HepG2 (cell line): ENCODE results near the gene CDH13. TPM values are rescaled to one million over a fixed set of nuclear protein-coding genes. Genes with fewer than 3 reads are reported as not detected.

Experiments
- ATAC-seq: fragments of 200-7000 bp; cut with Tn5 transposase; 3 replicates; pipeline ENCODE4 v1.9.1; 2020; ENCODE audit warnings: mild to moderate bottlenecking, moderate library complexity
- BruUV-seq: library from RNA; stranded (reverse); fragments of 400-500 nt; replicated peaks from 2 replicates; lab custom pipeline; 2021; lab: Mats Ljungman, UMichigan
- CTCF ChIA-PET: fragments of 300-600 bp; formaldehyde crosslinking; extraction: SDS; loops from one replicate; lab custom pipeline; 2021; ENCODE audit warnings: low total read pairs, inconsistent platforms, low intra/inter-chr PET ratio; lab: Yijun Ruan, JAX
- POLR2A ChIA-PET: fragments of 350-600 bp; sonication (Branson Sonifier 250); formaldehyde crosslinking; loops from one replicate; lab custom pipeline; 2020; ENCODE audit warnings: antibody characterized with exemption, inconsistent platforms; lab: Yijun Ruan, JAX
- DNase-seq: peaks from one replicate; pipeline ENCODE4 v3.0.0-alpha.2; 2015; ENCODE audit warnings: low spot score
- FAIRE-seq: peaks from 3 replicates; lab custom pipeline; 2011; peaks lifted over from hg19 to GRCh38; lab: Jason Lieb, UNC
- H2AFZ ChIP-seq: one replicate; pipeline ENCODE4 v1.6.1; 2011; ENCODE audit warnings: low read length, inconsistent platforms
- H3K27ac ChIP-seq: fragments of 300-600 bp; 3 replicates; pipeline ENCODE4 v1.8.0; 2011; ENCODE audit warnings: mixed run types, mild to moderate bottlenecking, mixed read lengths, low read length, inconsistent platforms; ENCODE audit not compliant: insufficient read depth; ENCODE audit errors: extremely low read length
- H3K27me3 ChIP-seq, 2 experiments: fragments of 200-600 bp in 1 of 2; 2 replicates in 1 of 2; 3 replicates in 1 of 2; pipeline versions ENCODE4 v1.6.0 to v1.8.0; 2011; ENCODE audit warnings: low read length in 2 of 2, mild to moderate bottlenecking in 2 of 2, moderate library complexity in 2 of 2, inconsistent platforms in 1 of 2; ENCODE audit not compliant: insufficient read depth in 2 of 2, control insufficient read depth in 1 of 2
- H3K36me3 ChIP-seq, 2 experiments: fragments of 200-600 bp in 1 of 2; replicated peaks in 1 of 2; 2 replicates in 1 of 2; 3 replicates in 1 of 2; pipeline versions ENCODE4 v1.5.1 to v1.8.0; 2011; ENCODE audit warnings: low read length in 2 of 2, inconsistent platforms in 1 of 2; ENCODE audit not compliant: insufficient read depth in 2 of 2, control insufficient read depth in 1 of 2
- H3K4me1 ChIP-seq: 2 replicates; pipeline ENCODE4 v1.5.1; 2012; ENCODE audit warnings: low read length, inconsistent platforms; ENCODE audit not compliant: insufficient read depth
- H3K4me2 ChIP-seq: 2 replicates; pipeline ENCODE4 v1.6.0; 2011; ENCODE audit warnings: low read depth, low read length, inconsistent platforms
- H3K4me3 ChIP-seq, 3 experiments: fragments of 200-600 bp in 1 of 3; sonication (generic), shearing (Covaris generic) in 1 of 3; replicated peaks in 1 of 3; 2 replicates each; pipeline ENCODE4 v1.5.1; 2011 to 2016; ENCODE audit warnings: low read length in 3 of 3, inconsistent platforms in 2 of 3, low read depth in 2 of 3, mild to moderate bottlenecking in 2 of 3, control low read depth in 1 of 3, mixed read lengths in 1 of 3; ENCODE audit not compliant: insufficient read depth in 1 of 3
- H3K79me2 ChIP-seq: one replicate; pipeline ENCODE4 v1.6.1; 2011; ENCODE audit warnings: low read length, inconsistent platforms; ENCODE audit not compliant: insufficient read depth
- H3K9ac ChIP-seq: 2 replicates; pipeline ENCODE4 v1.6.0; 2011; ENCODE audit warnings: mild to moderate bottlenecking, low read depth, low read length, inconsistent platforms; ENCODE audit not compliant: insufficient read depth
- H3K9me3 ChIP-seq: 2 replicates; pipeline ENCODE4 v1.5.1; 2012; ENCODE audit warnings: mild to moderate bottlenecking, low read length
- H4K20me1 ChIP-seq: 2 replicates; pipeline ENCODE4 v1.6.0; 2011; ENCODE audit warnings: inconsistent platforms, mild to moderate bottlenecking, low read length, moderate library complexity; ENCODE audit not compliant: insufficient read depth
- CREM ChIP-seq, 2 experiments: sonication (generic) in 1 of 2; formaldehyde crosslinking in 1 of 2; IDR thresholded peaks; 2 replicates each; pipeline versions ENCODE4 v1.4.0 to v1.6.1; 2016 to 2020; ENCODE audit warnings: antibody characterized with exemption in 1 of 2, mild to moderate bottlenecking in 1 of 2, missing genetic modification reagents in 1 of 2
- HHEX ChIP-seq: IDR thresholded peaks from 2 replicates; pipeline ENCODE4 v1.6.1; 2016; ENCODE audit warnings: control low read depth
- HNF4G ChIP-seq, 2 experiments: sonication (generic) in 1 of 2; formaldehyde crosslinking in 1 of 2; IDR thresholded peaks; 2 replicates each; pipeline versions ENCODE4 v1.4.0 to v1.6.1; 2011 to 2020; ENCODE audit warnings: borderline replicate concordance in 2 of 2, low read depth in 2 of 2, mild to moderate bottlenecking in 2 of 2, low read length in 1 of 2, missing genetic modification reagents in 1 of 2, moderate library complexity in 1 of 2
- HNRNPK ChIP-seq: fragments of 200-400 bp; formaldehyde crosslinking; IDR thresholded peaks from 2 replicates; pipeline ENCODE4 v1.6.1; 2018; ENCODE audit warnings: low read length, low read depth, moderate library complexity, mild to moderate bottlenecking; ENCODE audit not compliant: poor library complexity, severe bottlenecking
- KMT2A ChIP-seq: sonication (generic); formaldehyde crosslinking; IDR thresholded peaks from 2 replicates; pipeline ENCODE4 v1.4.0; 2020; ENCODE audit warnings: missing genetic modification reagents
- MBNL3 ChIP-seq: fragments of 250-450 bp; sonication (Bioruptor Pico); conservative IDR thresholded peaks from 2 replicates; pipeline ENCODE4 v1.8.0; 2022; ENCODE audit warnings: mild to moderate bottlenecking, inconsistent platforms
- MTERF4 ChIP-seq: sonication (generic); formaldehyde crosslinking; IDR thresholded peaks from 2 replicates; pipeline ENCODE4 v1.8.0; 2023; ENCODE audit warnings: mild to moderate bottlenecking, missing genetic modification reagents
- POLR2A ChIP-seq, 2 experiments: IDR thresholded peaks; 2 replicates each; pipeline ENCODE4 v1.6.1; 2011; ENCODE audit warnings: low read depth in 2 of 2, low read length in 2 of 2, mild to moderate bottlenecking in 1 of 2, moderate library complexity in 1 of 2; ENCODE audit not compliant: insufficient read depth in 1 of 2
- RARA ChIP-seq: IDR thresholded peaks from 2 replicates; pipeline ENCODE4 v1.6.1; 2016; ENCODE audit warnings: missing genetic modification reagents, missing compliant biosample characterization
- RFX3 ChIP-seq: IDR thresholded peaks from 2 replicates; pipeline ENCODE4 v1.6.1; 2016; ENCODE audit warnings: missing biosample characterization, missing genetic modification reagents
- SRSF4 ChIP-seq: fragments of 200-400 bp; formaldehyde crosslinking; IDR thresholded peaks from one replicate; pipeline ENCODE4 v1.6.1; 2018; ENCODE audit warnings: mild to moderate bottlenecking, low read depth, low read length, moderate library complexity; ENCODE audit not compliant: poor library complexity, severe bottlenecking
- ZBTB34 ChIP-seq: sonication (generic); formaldehyde crosslinking; IDR thresholded peaks from 2 replicates; pipeline ENCODE4 v1.8.0; 2022; ENCODE audit warnings: mild to moderate bottlenecking, missing genetic modification reagents
- ZNF337 ChIP-seq: sonication (generic); formaldehyde crosslinking; IDR thresholded peaks from 2 replicates; pipeline ENCODE4 v1.5.1; 2020; ENCODE audit warnings: missing genetic modification reagents, low read depth, mild to moderate bottlenecking, borderline replicate concordance
- ZNF550 ChIP-seq: sonication (generic); formaldehyde crosslinking; IDR thresholded peaks from 2 replicates; pipeline ENCODE4 v1.4.0; 2020; ENCODE audit warnings: mild to moderate bottlenecking, missing genetic modification reagents, borderline replicate concordance
- ZNF629 ChIP-seq: sonication (generic); formaldehyde crosslinking; conservative IDR thresholded peaks from 2 replicates; pipeline ENCODE4 v1.5.0; 2020; ENCODE audit warnings: missing genetic modification reagents
- ZNF7 ChIP-seq: IDR thresholded peaks from 2 replicates; pipeline ENCODE4 v1.6.1; 2016; ENCODE audit warnings: missing biosample characterization, missing genetic modification reagents
- WGBS: methylation state at CpG from one replicate; pipeline ENCODE4 v1.1.6; 2017; ENCODE audit warnings: low lambda C conversion rate; 5-methylcytosine and 5-hydroxymethylcytosine counted together
- in situ Hi-C: cut with HindIII; loops from 2 replicates; pipeline ENCODE4 v1.10.0; 2017; ENCODE audit warnings: low pct_unique_long_range_greater_than_20kb; ENCODE audit not compliant: extremely low pct_ligation_motif_present
- intact Hi-C: fragments of 100-400 bp; cut with micrococcal nuclease; formaldehyde crosslinking; loops from one replicate; pipeline ENCODE4 v1.10.0; 2022; ENCODE audit not compliant: unreplicated experiment
- polyA plus RNA-seq, 8 experiments: library from polyadenylated mRNA; depleted of rRNA in 3 of 8; stranded (reverse) in 7 of 8; unstranded in 1 of 8; fragments of >200 nt; fragmentation: Illumina TruSeq in 4 of 8; extraction: Trizol in 4 of 8; gene quantifications; 2 replicates each; pipeline versions ENCODE4 v1.2.1 to v1.2.3, GENCODE V29; 2011 to 2016; ENCODE audit warnings: low read depth in 4 of 8, missing spikeins in 1 of 8, mixed read lengths in 1 of 8; ENCODE audit not compliant: insufficient read depth in 1 of 8
- total RNA-seq, 5 experiments: library from RNA; depleted of rRNA; stranded (reverse); fragments of >200 nt; fragmentation: Illumina TruSeq; extraction: Trizol; gene quantifications; 2 replicates each; pipeline ENCODE4 v1.2.3, GENCODE V29; 2016; ENCODE audit warnings: low read depth in 1 of 5
- TF ChIP-seq, protein P1 (sequence below): IDR thresholded peaks from 2 replicates; pipeline ENCODE4 v1.6.1; 2016; ENCODE audit warnings: missing compliant biosample characterization, missing genetic modification reagents, borderline replicate concordance
- TF ChIP-seq, protein P2 (sequence below): sonication (generic); formaldehyde crosslinking; IDR thresholded peaks from 2 replicates; pipeline ENCODE4 v1.8.1; 2022; ENCODE audit warnings: mild to moderate bottlenecking, missing genetic modification reagents

Gene CDH13
- total and polyA plus RNA-seq, 2 of the 13 experiments (the other 11 are each of a cell fraction or from before 2014, with no cell fraction given): not detected

GRCh38 chr16:83023011-83023410 lies 396.2 kb downstream of the CDH13 start (continued):
- TF ChIP-seq MTERF4 (CRISPR knock-in tag) (no peak), ZNF337 (CRISPR knock-in tag) (no peak)

DNA sequence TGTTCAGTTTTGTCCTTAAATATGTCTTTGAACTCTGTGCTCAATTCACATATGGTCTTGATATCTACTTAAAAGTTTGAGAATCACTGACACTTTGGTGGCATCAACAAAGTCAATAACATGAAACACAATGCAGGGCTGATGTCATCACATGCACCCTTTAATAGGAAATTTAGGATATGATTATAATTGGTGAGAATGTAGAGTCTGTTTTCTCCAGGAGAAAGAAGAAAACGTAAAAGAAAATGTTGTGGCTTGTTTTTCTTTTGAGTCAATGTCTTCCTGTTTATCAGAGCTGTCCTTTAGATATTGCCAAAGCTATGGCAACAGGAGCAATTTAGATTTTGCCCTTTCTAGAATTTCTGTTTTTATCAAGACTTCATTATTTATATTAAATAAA lies 396.9 kb downstream of the CDH13 start:
- H3K27ac ChIP-seq: no peak overlapping the region
- H3K9ac ChIP-seq: no peak overlapping the region
- no TSS peak for BruUV-seq
- H3K36me3 ChIP-seq: no peaks in the 10 kb centered on the region
- no peak for FAIRE-seq
- CTCF ChIA-PET: no interaction called here
- no peak overlapping the region for H3K4me3 ChIP-seq
- WGBS: 3% methylated on average over 1 of the region's 1 CpG
- H3K79me2 ChIP-seq: no peaks in the 10 kb centered on the region
- no peaks in the 10 kb centered on the region for H4K20me1 ChIP-seq
- H3K27me3 ChIP-seq: no peaks in the 10 kb centered on the region
- POLR2A ChIA-PET: no interaction called here
- no peaks in the 10 kb centered on the region for H3K4me1 ChIP-seq
- TF ChIP-seq SRSF4: no peak
- TF ChIP-seq KMT2A (CRISPR knock-in tag): no peak
- TF ChIP-seq RARA (CRISPR knock-in tag): no peak
- TF ChIP-seq ZBTB34 (CRISPR knock-in tag): no peak
- no peak for TF ChIP-seq HHEX (CRISPR knock-in tag)
- TF ChIP-seq RFX3 (CRISPR knock-in tag): no peak
- TF ChIP-seq MBNL3: no peak
- no peak for TF ChIP-seq HNRNPK
- TF ChIP-seq, protein P1, sequence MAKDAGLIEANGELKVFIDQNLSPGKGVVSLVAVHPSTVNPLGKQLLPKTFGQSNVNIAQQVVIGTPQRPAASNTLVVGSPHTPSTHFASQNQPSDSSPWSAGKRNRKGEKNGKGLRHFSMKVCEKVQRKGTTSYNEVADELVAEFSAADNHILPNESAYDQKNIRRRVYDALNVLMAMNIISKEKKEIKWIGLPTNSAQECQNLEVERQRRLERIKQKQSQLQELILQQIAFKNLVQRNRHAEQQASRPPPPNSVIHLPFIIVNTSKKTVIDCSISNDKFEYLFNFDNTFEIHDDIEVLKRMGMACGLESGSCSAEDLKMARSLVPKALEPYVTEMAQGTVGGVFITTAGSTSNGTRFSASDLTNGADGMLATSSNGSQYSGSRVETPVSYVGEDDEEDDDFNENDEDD (CRISPR knock-in tag): no peak
- TF ChIP-seq ZNF629 (CRISPR knock-in tag): no peak
- TF ChIP-seq POLR2A (IDR thresholded peaks at IDR 0.05; ENCODE audit: insufficient read depth in 1 of 2, low read depth in 2 of 2, low read length in 2 of 2): no peak
- TF ChIP-seq, protein P2, sequence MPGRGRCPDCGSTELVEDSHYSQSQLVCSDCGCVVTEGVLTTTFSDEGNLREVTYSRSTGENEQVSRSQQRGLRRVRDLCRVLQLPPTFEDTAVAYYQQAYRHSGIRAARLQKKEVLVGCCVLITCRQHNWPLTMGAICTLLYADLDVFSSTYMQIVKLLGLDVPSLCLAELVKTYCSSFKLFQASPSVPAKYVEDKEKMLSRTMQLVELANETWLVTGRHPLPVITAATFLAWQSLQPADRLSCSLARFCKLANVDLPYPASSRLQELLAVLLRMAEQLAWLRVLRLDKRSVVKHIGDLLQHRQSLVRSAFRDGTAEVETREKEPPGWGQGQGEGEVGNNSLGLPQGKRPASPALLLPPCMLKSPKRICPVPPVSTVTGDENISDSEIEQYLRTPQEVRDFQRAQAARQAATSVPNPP (CRISPR knock-in tag): no peak
- no peak for TF ChIP-seq ZNF7 (CRISPR knock-in tag)
- TF ChIP-seq HNF4G (IDR thresholded peaks at IDR 0.05; ENCODE audit: borderline replicate concordance, low read depth, low read length): no peak
- no peak for TF ChIP-seq HNF4G (CRISPR knock-in tag; IDR thresholded peaks at IDR 0.05; ENCODE audit: borderline replicate concordance, low read depth)
- no peak for TF ChIP-seq ZNF550 (CRISPR knock-in tag)
- no peak for TF ChIP-seq CREM (IDR thresholded peaks at IDR 0.05)
- no peak for TF ChIP-seq CREM (CRISPR knock-in tag; IDR thresholded peaks at IDR 0.05)
- DNase-seq: no peak
- no peak overlapping the region for H3K4me2 ChIP-seq
- intact Hi-C loops (no loop called here), in situ Hi-C loops (no loop called here)
- peaks cover 69% of the 10 kb centered on the region for H3K9me3 ChIP-seq
- no peak overlapping the region for H2AFZ ChIP-seq
- ATAC-seq: no peak
